Right kidney (tissue), 1 donor: ENCODE measurements around the gene RNF133.
"Not testable (repeated sequence)": the region's sequence is repeated elsewhere in the genome, so short reads cannot be mapped to it uniquely, and the experiment has no call there.

Source experiments
- DNase-seq: peaks from one replicate; pipeline ENCODE4 v3.0.0-alpha.2; 2016

Gene RNF133

GRCh38 chr7:122689346-122690109 is 9.4 kb downstream of the RNF133 start:
- DNase-seq, result no peak

- DNase-seq, result peak; percentile 26
These were observed 10.4 kb downstream of the RNF133 start for GRCh38 chr7:122688400-122688998.

DNA sequence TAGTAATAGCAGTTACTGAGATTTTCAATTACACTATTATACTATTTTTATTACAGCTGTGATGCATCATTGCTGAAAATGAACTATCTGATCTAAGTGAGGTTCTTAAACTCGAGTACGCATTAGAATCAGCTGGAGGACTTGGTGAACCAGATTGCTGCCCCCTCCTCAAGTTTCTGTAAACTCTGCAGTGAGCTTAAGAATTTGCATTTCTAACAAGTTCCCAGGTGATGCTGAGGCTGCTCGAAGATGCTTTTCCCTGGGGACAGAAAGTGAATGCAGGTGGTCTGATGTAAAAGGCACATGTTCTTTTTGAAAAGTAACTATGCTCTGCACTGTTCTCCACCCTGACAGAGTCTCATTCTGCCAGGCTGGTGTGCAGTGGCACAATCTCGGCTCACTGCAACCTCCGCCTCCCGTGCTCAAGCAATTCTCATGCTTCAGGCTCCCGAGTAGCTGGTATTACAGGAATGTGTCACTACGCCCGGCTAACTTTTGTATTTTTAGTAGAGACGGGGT is 12.5 kb downstream of the RNF133 start:
- DNase-seq, result no peak

GRCh38 chr7:122684504-122684903 is 14.4 kb downstream of the RNF133 start:
- no peak for DNase-seq

- DNase-seq, result no peak
These were observed 15.9 kb downstream of the RNF133 start for GRCh38 chr7:122682815-122683550.

GRCh38 chr7:122681186-122681585 is 17.7 kb downstream of the RNF133 start:
- not testable (repeated sequence) for DNase-seq

- DNase-seq, result no peak
These were observed 19.1 kb downstream of the RNF133 start for GRCh38 chr7:122679813-122680212.

GRCh38 chr7:122679269-122679709 is 19.6 kb downstream of the RNF133 start:
- DNase-seq, result not testable (repeated sequence)

GRCh38 chr7:122677149-122677548 is 21.8 kb downstream of the RNF133 start:
- DNase-seq, result no peak

DNA sequence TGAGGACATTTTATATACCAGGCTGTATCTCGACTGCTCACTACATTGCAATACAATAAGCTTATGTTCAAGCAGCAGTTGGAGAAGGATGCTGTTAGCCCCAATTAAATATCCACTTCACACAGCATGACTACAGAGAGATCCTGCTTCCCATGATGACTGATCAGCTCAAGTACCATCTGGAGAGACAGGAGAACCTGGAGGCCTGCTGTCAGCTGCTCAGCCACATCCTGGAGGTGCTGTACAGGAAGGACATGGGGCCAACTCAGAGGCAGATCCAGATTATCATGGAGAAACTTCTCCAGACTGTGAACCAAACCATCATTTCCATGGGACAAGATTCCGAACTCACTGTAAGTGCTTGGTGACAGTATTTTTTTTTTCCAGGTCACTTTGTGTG is 22.5 kb downstream of the RNF133 start:
- DNase-seq, result no peak

DNA sequence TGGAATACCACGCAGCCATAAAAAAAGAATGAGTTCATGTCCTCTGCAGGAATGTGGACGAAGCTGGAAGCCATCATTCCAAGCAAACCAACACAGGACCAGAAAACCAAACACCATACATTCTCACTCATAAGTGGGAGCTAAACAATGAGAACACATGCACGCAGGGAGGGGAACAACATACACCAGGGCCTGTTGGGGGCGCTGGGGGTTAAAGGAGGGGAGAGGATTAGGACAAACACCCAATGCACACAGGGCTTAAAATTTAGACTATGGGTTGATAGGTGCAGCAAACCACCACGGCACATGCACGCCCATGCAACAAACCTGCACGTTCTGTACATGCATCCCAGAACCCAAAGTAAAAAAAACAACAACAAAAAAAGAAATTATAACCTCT is 23.3 kb downstream of the RNF133 start:
- no peak for DNase-seq

DNA sequence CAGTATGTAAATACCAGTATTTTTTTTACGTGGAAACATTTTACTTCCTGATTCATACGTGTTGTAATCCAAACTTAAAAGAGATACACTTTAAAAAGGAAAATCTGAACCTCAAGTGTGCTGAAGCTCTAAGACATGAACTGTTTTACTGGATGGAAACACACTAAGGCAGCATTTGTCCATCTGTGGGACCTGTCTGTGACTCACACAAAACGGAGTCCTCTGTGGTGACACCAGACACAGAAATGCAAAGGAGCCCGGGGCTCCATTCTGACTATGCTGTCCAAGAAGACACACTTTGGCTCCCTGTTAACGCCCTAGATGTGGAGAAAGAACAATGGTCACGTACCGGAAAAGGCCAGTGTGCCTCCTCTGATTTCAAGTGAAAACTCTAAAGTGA is 23.9 kb downstream of the RNF133 start:
- DNase-seq, result no peak

- no peak for DNase-seq
These were observed 24.4 kb downstream of the RNF133 start for GRCh38 chr7:122674502-122674901.

- DNase-seq, result no peak
These were observed 25.0 kb downstream of the RNF133 start for GRCh38 chr7:122673951-122674350.

DNA sequence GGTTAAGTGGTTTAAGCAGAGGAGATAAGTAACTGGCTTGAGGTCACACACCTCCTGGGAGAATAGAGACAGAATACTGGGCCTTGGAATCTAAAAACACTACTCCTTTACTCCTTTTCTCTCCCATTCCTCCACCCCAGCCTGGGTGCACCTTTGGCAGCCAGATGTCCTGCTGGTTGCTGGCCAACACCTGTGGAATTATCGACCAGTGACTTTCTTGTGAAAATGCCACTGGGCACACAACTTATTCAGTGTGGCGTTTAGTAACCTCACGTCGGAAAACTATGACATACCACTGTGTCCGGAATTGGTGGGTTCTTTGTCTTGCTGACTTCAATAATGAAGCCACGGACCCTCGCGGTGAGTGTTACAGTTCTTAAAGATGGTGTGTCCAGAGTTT is 26.4 kb downstream of the RNF133 start:
- no peak for DNase-seq

GRCh38 chr7:122663733-122664132 is 35.2 kb downstream of the RNF133 start:
- DNase-seq, result no peak

- DNase-seq, result no peak
These were observed 40.1 kb downstream of the RNF133 start for GRCh38 chr7:122658856-122659255.

DNA sequence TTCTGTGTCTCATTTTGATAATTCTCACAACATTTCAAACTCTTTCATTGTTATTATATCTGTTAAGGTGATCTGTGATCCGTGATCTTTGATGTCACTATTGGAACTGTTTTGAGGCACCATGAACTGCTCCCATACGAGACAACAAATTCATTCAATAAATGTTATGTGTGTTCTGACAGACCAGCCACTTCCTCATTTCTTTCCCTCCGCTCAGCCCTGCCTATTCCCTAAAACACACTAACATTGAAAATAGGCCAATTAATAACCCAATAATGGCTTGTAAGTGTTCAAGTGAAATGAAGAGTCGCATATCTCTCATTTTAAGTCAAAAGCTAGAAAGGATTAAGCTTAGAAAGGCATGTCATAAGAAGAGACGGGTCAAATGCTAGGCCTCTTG is 45.2 kb downstream of the RNF133 start:
- no peak for DNase-seq

GRCh38 chr7:122652876-122653275 is 46.0 kb downstream of the RNF133 start:
- no peak for DNase-seq

GRCh38 chr7:122651451-122651850 is 47.5 kb downstream of the RNF133 start:
- no peak for DNase-seq
